ENCODE data around the gene SH3GL3.

Gene SH3GL3

GRCh38 chr15:83587091-83587490 is 139.9 kb downstream of the SH3GL3 start:
- TF ChIP-seq CTCF (IDR thresholded peaks at IDR 0.05; ENCODE audit: insufficient read depth, low read length, poor library complexity, severe bottlenecking): no peak
- peaks cover 2% of the 10 kb centered on the region for H3K27me3 ChIP-seq (replicated peaks; ENCODE audit: control insufficient read depth, insufficient read depth, low read length)
- DNase-seq (ENCODE audit: extremely low read depth, insufficient read length): no peak
- no peak overlapping the region for H3K4me3 ChIP-seq (replicated peaks; ENCODE audit: low read depth, low read length)
- no peaks in the 10 kb centered on the region for H3K36me3 ChIP-seq (ENCODE audit: control insufficient read depth, insufficient read depth, low read length)

- H3K36me3 ChIP-seq (ENCODE audit: control insufficient read depth, insufficient read depth, low read length): no peaks in the 10 kb centered on the region
- DNase-seq (ENCODE audit: extremely low read depth, insufficient read length): no peak
- TF ChIP-seq CTCF (IDR thresholded peaks at IDR 0.05; ENCODE audit: insufficient read depth, low read length, poor library complexity, severe bottlenecking): no peak
- H3K4me3 ChIP-seq (replicated peaks; ENCODE audit: low read depth, low read length): no peak overlapping the region
- H3K27me3 ChIP-seq (replicated peaks; ENCODE audit: control insufficient read depth, insufficient read depth, low read length): no peaks in the 10 kb centered on the region; the same call in 1 of the 2 replicates
Observed at GRCh38 chr15:83588441-83588840, 141.3 kb downstream of the SH3GL3 start.

DNA sequence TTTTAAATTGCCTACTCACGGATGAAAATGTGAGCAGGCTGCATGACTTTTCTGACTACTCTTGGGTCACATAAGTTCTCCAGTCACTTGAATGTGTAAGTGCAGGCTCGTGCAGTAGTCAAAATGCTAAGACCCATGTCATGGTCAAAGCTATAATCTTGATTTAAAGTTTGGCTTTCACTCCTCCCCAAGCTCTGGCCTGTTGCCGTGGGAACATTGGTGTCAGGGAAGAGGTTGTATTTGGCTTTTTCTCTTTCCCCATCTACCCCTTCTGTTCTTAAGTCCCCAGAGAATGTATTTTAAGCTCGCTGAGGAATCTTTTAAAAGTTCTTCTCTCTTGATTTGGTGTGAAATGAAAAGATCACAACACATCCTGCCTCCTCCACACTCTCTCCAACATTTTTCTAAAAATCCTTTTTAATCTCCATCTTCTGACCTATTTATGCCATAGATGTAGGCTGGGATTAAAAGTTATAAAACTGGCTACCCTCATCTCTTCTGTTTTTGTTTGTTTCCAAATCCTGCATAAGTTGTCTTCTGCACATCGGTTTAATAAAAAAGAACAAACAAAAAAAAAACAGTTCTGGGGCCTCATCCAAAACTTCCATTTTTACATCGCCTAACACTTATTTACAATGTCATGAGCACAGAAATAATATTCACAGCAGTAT is 145.4 kb downstream of the SH3GL3 start:
- no peaks in the 10 kb centered on the region for H3K36me3 ChIP-seq (ENCODE audit: control insufficient read depth, insufficient read depth, low read length)
- DNase-seq (ENCODE audit: extremely low read depth, insufficient read length): no peak
- H3K4me3 ChIP-seq (replicated peaks; ENCODE audit: low read depth, low read length): no peak overlapping the region
- no peaks in the 10 kb centered on the region for H3K27me3 ChIP-seq (replicated peaks; ENCODE audit: control insufficient read depth, insufficient read depth, low read length)
- no peak for TF ChIP-seq CTCF (IDR thresholded peaks at IDR 0.05; ENCODE audit: insufficient read depth, low read length, poor library complexity, severe bottlenecking)

- no peaks in the 10 kb centered on the region for H3K36me3 ChIP-seq (ENCODE audit: control insufficient read depth, insufficient read depth, low read length)
- no peaks in the 10 kb centered on the region for H3K27me3 ChIP-seq (replicated peaks; ENCODE audit: control insufficient read depth, insufficient read depth, low read length)
- DNase-seq (ENCODE audit: extremely low read depth, insufficient read length): no peak
- no peak for TF ChIP-seq CTCF (IDR thresholded peaks at IDR 0.05; ENCODE audit: insufficient read depth, low read length, poor library complexity, severe bottlenecking)
- no peak overlapping the region for H3K4me3 ChIP-seq (replicated peaks; ENCODE audit: low read depth, low read length)
Observed at GRCh38 chr15:83595191-83595590, 148.1 kb downstream of the SH3GL3 start.

- Histone ChIP-seq H3K36me3 (ENCODE audit: control insufficient read depth, insufficient read depth, low read length) (no peaks in the 10 kb centered on the region), H3K27me3 (replicated peaks; ENCODE audit: control insufficient read depth, insufficient read depth, low read length) (no peaks in the 10 kb centered on the region), H3K4me3 (replicated peaks; ENCODE audit: low read depth, low read length) (no peak overlapping the region)
- TF ChIP-seq CTCF (IDR thresholded peaks at IDR 0.05; ENCODE audit: insufficient read depth, low read length, poor library complexity, severe bottlenecking): no peak
- no peak for DNase-seq (ENCODE audit: extremely low read depth, insufficient read length)
Observed at GRCh38 chr15:83598031-83598430, 150.9 kb downstream of the SH3GL3 start.

GRCh38 chr15:83602021-83602420 is 154.9 kb downstream of the SH3GL3 start:
- Histone ChIP-seq H3K4me3 (replicated peaks; ENCODE audit: low read depth, low read length) (no peak overlapping the region), H3K36me3 (ENCODE audit: control insufficient read depth, insufficient read depth, low read length) (no peaks in the 10 kb centered on the region), H3K27me3 (replicated peaks; ENCODE audit: control insufficient read depth, insufficient read depth, low read length) (no peaks in the 10 kb centered on the region)
- no peak for DNase-seq (ENCODE audit: extremely low read depth, insufficient read length)
- TF ChIP-seq CTCF (IDR thresholded peaks at IDR 0.05; ENCODE audit: insufficient read depth, low read length, poor library complexity, severe bottlenecking): no peak

Data from GM06990 (cell line).